Lower leg skin (tissue), 3 donors: ENCODE results near the gene ADARB2.

Experiments
- POLR2A ChIP-seq, 2 donors: fragments of 450-650 bp; IDR thresholded peaks; one replicate each; pipeline ENCODE4 v1.6.1; 2016 to 2017; ENCODE audit warnings: antibody characterized with exemption in 2 of 2, mild to moderate bottlenecking in 1 of 2, moderate library complexity in 1 of 2
- TF ChIP-seq, protein P1 (sequence below), 3 donors: fragments of 450-650 bp; IDR thresholded peaks; one replicate each; pipeline ENCODE4 v1.5.1; 2016; ENCODE audit warnings: antibody characterized with exemption in 3 of 3, mild to moderate bottlenecking in 3 of 3, moderate library complexity in 2 of 3

- TF ChIP-seq, protein P1, sequence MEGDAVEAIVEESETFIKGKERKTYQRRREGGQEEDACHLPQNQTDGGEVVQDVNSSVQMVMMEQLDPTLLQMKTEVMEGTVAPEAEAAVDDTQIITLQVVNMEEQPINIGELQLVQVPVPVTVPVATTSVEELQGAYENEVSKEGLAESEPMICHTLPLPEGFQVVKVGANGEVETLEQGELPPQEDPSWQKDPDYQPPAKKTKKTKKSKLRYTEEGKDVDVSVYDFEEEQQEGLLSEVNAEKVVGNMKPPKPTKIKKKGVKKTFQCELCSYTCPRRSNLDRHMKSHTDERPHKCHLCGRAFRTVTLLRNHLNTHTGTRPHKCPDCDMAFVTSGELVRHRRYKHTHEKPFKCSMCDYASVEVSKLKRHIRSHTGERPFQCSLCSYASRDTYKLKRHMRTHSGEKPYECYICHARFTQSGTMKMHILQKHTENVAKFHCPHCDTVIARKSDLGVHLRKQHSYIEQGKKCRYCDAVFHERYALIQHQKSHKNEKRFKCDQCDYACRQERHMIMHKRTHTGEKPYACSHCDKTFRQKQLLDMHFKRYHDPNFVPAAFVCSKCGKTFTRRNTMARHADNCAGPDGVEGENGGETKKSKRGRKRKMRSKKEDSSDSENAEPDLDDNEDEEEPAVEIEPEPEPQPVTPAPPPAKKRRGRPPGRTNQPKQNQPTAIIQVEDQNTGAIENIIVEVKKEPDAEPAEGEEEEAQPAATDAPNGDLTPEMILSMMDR (IDR thresholded peaks at IDR 0.05) = no peak
- TF ChIP-seq POLR2A (IDR thresholded peaks at IDR 0.05) = no peak
Observed at GRCh38 chr10:1257274-1257673, 480.1 kb downstream of the ADARB2 start.
